Stimulated activated CD4-positive, alpha-beta T cell treated with anti-CD3 and anti-CD28 coated beads, Interleukin-4, amount 100 ng/mL, for 1 hour (primary cell): ENCODE results near the gene UCP2.
"Not testable (repeated sequence)": the region's sequence is repeated elsewhere in the genome, so short reads cannot be mapped to it uniquely, and the experiment has no call there.

Experiments
- DNase-seq: peaks from one replicate; pipeline ENCODE4 v3.0.0-alpha.2; 2020

The UCP2 gene

GRCh38 chr11:73991471-73992006 is 8.9 kb upstream of the UCP2 start:
- DNase-seq: no peak

DNA sequence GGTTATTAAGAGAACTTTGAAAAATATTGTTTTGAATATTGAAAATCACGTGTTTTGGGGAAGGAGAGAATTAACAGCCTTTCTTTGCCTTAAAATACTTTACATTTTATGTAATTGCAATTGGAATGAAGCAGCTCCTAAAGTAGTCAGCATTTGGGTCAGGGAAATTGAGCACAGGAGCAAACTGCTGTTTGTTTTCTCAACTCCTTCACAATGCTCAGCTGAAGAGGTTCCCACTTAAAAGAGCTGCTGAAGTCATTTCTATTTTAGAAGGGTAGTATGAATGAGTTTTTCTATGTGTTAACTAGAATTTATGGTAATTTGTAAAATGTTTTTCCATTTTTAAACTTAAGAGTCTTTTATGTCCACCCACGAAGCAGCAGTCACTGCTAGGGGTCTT is 8.1 kb upstream of the UCP2 start:
- no peak for DNase-seq

- DNase-seq: no peak
Measured at GRCh38 chr11:73989156-73989555, 6.5 kb upstream of the UCP2 start.

GRCh38 chr11:73988227-73988626 is 5.6 kb upstream of the UCP2 start:
- DNase-seq: no peak

DNA sequence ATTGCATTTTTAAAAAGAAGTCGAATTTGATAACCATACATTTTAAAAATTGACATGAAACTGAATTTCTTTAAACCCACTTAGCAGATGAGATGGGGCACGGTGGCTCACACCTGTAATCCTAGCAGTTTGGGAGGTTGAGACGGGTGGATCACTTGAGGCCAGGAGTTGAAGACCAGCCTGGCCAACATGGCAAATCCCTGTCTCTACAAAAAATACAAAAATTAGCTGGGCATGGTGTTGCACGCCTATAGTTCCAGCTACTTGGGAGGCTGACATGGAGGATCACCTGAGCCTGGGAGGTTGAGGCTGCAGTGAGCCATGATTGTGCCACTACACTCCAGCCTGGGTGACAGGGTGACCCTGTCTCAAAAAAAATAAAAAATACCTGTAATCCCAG is 3.0 kb upstream of the UCP2 start:
- DNase-seq: not testable (repeated sequence)

DNA sequence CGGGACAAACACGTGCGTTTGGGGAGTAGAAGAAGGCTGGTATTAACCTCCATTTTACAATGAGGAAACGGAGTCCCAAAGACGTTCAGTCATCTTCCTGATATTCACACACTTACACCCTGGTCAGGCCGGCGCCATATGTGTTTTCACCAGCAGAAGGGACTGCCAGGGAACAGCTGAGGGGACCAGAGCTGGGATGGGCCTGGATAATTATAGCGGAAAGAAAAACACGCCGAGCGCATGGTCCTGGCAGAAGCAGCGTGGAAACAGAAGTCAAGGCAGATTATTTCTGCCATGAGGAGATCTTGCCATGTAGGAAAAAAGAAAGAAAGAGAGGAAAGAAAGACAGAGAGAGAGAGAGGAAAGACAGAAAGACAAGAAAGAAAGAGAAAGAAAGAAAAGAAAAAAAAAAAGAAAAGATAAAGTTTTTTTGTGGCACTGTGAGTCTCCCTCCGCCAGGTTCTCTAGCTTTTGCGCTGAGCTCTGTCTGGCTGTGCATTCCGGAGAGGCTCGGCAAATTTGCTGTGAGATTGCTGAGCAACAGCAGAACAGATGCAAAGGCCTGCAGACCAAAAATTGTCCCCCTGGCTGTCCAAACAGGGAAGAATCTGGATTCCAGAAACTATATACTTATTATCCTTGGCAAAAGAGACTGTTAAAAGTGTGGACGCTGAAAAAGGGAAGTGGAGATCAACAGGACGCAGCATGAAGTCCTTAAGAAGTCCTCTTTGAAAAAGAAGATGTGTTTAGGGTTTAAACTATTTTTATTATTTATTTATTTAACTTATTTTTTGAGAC is 1.3 kb upstream of the UCP2 start:
- no peak for DNase-seq

GRCh38 chr11:73982990-73983740 is 522 bp upstream of the UCP2 start:
- peak; percentile 90 for DNase-seq

GRCh38 chr11:73981051-73981805 is 1.4 kb downstream of the UCP2 start:
- no peak for DNase-seq

- peak; percentile 53 for DNase-seq
Measured at GRCh38 chr11:73980001-73980961, 2.4 kb downstream of the UCP2 start.

DNA sequence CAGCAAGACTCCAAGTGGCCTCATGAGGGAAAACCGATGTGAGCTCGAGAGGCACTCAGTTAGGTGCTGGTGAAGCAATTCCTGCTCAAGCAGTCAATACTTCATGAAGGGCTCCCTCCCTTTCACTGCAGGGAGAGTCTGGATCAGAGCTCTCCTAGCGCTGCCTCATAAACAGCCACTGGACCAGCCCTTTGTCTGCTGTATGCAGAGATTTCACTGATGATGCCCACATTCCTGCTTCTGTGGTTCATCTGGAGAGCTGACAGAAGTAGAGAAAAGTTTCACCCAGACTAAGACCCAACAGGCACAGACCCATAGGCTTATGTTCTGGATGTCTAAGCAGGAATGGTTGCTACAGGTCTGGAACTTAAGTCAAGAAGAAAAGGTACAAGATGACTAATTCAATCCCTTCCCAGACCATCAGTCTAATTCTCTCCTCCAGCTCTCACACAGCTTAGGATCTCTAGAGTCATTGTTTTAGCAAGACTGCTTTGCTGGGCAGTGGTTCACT is 4.0 kb downstream of the UCP2 start:
- no peak for DNase-seq

DNA sequence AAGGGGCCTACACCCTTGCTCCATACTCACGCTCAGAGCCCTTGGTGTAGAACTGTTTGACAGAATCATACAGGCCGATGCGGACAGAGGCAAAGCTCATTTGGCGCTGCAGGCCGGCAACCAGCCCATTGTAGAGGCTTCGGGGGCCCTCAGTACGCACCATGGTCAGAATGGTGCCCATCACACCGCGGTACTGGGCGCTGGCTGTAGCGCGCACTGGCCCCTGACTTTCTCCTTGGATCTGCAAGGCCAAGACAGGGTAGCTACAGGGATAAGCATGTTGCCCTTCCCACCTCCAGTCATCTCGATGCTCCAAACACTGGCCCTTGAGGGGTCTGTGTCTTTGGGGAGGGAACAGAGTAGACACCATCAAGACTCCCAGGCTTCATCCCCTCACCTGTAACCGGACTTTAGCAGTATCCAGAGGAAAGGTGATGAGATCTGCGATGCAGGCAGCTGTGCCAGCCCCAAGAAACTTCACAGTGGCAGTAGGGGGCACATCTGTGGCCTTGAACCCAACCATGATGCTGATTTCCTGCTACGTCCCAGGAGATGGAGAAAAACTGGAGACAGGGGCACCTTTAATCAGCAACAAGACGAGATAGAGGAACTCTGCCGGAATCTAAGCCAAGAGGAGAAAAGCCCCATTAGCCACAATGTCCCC is 4.7 kb downstream of the UCP2 start:
- DNase-seq: no peak

DNA sequence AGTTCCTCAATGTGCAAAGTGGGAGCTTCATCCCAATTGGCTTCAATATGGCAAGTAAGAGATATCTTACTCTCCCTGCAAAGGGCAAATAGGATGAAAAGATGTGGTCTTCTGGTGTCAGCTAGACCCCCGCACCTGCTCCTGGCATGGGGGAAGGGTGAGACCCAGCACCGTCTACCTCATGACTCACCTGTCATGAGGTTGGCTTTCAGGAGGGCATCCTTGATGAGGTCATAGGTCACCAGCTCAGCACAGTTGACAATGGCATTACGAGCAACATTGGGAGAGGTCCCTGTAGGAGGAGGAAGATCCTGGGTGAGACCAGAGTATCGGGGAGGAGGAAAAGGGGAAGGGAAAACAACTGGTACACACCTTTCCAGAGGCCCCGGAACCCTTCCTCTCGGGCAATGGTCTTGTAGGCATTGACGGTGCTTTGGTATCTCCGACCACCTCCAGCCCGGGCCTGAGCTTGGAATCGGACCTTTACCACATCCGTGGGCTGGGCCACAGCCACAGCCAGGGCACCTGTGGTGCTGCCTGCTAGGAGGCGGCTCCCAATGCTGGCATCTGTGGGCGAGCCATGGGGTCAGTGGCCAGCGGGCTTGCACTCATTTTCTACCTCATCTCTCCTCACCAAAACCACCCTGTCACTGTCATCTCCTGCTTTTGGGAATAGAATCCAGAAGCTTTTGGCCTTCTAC is 6.0 kb downstream of the UCP2 start:
- no peak for DNase-seq

DNA sequence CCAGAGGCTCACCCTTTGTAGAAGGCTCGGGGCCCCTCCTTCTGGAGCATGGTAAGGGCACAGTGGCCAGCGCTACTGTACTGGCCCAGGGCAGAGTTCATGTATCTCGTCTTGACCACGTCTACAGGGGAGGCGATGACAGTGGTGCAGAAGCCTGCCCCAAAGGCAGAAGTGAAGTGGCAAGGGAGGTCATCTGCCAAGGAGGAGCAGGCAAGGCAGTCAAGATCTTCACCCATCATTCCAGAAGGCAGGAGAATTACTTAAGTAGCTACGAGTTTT is 7.2 kb downstream of the UCP2 start:
- DNase-seq: no peak

GRCh38 chr11:73974604-73975478 is 7.8 kb downstream of the UCP2 start:
- DNase-seq: no peak

- no peak for DNase-seq
Measured at GRCh38 chr11:73972620-73973449, 9.8 kb downstream of the UCP2 start.

- no peak for DNase-seq
Measured at GRCh38 chr11:73972187-73972586, 10.5 kb downstream of the UCP2 start.

- DNase-seq: no peak
Measured at GRCh38 chr11:73971175-73971719, 11.4 kb downstream of the UCP2 start.

DNA sequence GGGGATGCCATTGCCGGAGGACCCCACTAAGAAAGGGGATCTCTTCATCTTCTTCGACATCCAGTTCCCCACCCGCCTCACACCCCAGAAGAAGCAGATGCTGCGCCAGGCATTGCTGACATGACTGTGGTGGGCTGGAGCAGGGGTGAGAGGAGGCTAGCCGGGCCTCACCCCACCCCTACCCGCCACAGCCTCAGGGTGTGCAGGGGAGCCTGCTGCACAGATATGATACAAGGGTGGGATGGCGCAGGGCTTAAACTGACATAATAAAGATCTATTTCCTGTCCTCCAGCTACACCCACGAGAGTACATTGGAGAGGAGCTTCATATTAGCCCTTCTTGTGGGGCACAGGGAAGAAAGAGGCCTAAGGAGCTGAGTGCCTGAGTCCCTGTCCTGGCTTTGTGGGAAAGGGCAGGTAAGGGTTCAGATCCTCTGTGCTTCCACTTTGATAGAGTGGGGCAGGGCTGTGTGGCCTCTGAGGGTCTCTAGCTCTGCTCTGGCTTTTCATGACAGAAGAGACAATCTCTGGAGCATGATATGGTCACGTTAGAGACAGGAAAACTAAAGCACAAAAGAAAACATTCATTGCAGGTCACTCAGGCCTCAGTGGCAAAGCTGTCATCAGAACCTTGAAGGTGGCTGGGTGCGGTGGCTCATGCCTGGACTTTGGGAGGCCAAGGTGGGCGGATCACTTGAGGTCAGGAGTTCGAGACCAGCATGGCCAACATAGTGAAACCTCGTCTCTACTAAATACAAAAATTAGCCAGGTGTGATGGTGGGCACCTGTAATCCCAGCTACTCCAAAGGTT is 12.4 kb downstream of the UCP2 start:
- DNase-seq: no peak
